Measurements from ENCODE around the gene CBARP.

Gene CBARP

DNA sequence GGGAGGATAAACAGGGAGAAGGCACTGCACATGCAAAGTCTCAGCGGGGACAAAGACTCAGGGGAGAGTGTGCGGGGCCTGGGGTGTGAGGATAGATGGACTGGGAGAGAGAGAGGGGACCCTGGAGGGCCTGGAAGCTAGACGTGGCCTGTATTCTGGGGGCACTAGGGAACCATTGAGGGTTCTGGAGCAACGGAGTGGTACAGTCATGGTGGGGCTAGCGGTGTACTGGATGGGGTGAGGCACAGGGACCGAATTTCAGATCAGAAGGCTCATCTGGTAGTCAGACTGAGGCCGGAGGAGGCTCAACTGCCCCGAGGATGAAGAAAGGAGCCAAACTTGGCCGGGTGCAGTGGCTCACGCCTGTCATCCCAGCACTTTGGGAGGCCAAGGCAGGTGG, 55.7 kb downstream of the CBARP start:
- no peak for DNase-seq

- DNase-seq: no peak
Observed at GRCh38 chr19:1181606-1182005, 56.2 kb downstream of the CBARP start.
